Measurements from ENCODE around the gene DGKI. TPM values are rescaled to one million over a fixed set of nuclear protein-coding genes. Genes with fewer than 3 reads are reported as not detected.

The DGKI gene
- polyA plus RNA-seq, 1 donor: 1.4 TPM

GRCh38 chr7:137850972-137851945, 4.5 kb upstream of the DGKI start:
- Histone ChIP-seq H3K36me3 (ENCODE audit: control insufficient read depth, insufficient read depth, low read length) (peaks cover 2% of the 10 kb centered on the region), H3K27ac (ENCODE audit: low read length) (no peak overlapping the region), H3K27me3 (ENCODE audit: control insufficient read depth, insufficient read depth, low read length) (peaks cover 22% of the 10 kb centered on the region), H3K9me3 (ENCODE audit: control insufficient read depth, low read depth, low read length) (peaks cover 7% of the 10 kb centered on the region), H3K4me3 (ENCODE audit: low read length) (no peak overlapping the region), H3K4me1 (ENCODE audit: control insufficient read depth, insufficient read depth, low read length) (no peaks in the 10 kb centered on the region)
- 100% methylated on average over 1 of the region's 6 CpGs for WGBS (ENCODE audit: insufficient coverage, low lambda C conversion rate)
- no peak for DNase-seq

- 80% methylated on average over 1 of the region's 2 CpGs for WGBS (ENCODE audit: insufficient coverage, low lambda C conversion rate)
- no peak overlapping the region for H3K27ac ChIP-seq (ENCODE audit: low read length)
- no peak overlapping the region for H3K4me3 ChIP-seq (ENCODE audit: low read length)
- no peaks in the 10 kb centered on the region for H3K4me1 ChIP-seq (ENCODE audit: control insufficient read depth, insufficient read depth, low read length)
- DNase-seq: no peak
- peaks cover 29% of the 10 kb centered on the region for H3K27me3 ChIP-seq (ENCODE audit: control insufficient read depth, insufficient read depth, low read length)
- peaks cover 2% of the 10 kb centered on the region for H3K36me3 ChIP-seq (ENCODE audit: control insufficient read depth, insufficient read depth, low read length)
- peaks cover 7% of the 10 kb centered on the region for H3K9me3 ChIP-seq (ENCODE audit: control insufficient read depth, low read depth, low read length)
These were observed 3.8 kb upstream of the DGKI start for GRCh38 chr7:137850571-137850970.

- peaks cover 7% of the 10 kb centered on the region for H3K9me3 ChIP-seq (ENCODE audit: control insufficient read depth, low read depth, low read length)
- peaks cover 51% of the 10 kb centered on the region for H3K27me3 ChIP-seq (ENCODE audit: control insufficient read depth, insufficient read depth, low read length)
- H3K4me3 ChIP-seq (ENCODE audit: low read length): no peak overlapping the region
- WGBS (ENCODE audit: insufficient coverage, low lambda C conversion rate): 87% methylated on average over 2 of the region's 8 CpGs
- H3K27ac ChIP-seq (ENCODE audit: low read length): no peak overlapping the region
- H3K36me3 ChIP-seq (ENCODE audit: control insufficient read depth, insufficient read depth, low read length): no peaks in the 10 kb centered on the region
- DNase-seq: no peak
- H3K4me1 ChIP-seq (ENCODE audit: control insufficient read depth, insufficient read depth, low read length): no peaks in the 10 kb centered on the region
These were observed 1.3 kb upstream of the DGKI start for GRCh38 chr7:137848095-137848494.

- Histone ChIP-seq H3K36me3 (ENCODE audit: control insufficient read depth, insufficient read depth, low read length) (no peaks in the 10 kb centered on the region), H3K9me3 (ENCODE audit: control insufficient read depth, low read depth, low read length) (peaks cover 7% of the 10 kb centered on the region), H3K4me3 (ENCODE audit: low read length) (peak overlapping the region; percentile 24), H3K27ac (ENCODE audit: low read length) (no peak overlapping the region), H3K4me1 (ENCODE audit: control insufficient read depth, insufficient read depth, low read length) (no peaks in the 10 kb centered on the region), H3K27me3 (ENCODE audit: control insufficient read depth, insufficient read depth, low read length) (peaks cover 54% of the 10 kb centered on the region)
- DNase-seq: no peak
- WGBS (ENCODE audit: insufficient coverage, low lambda C conversion rate): 51% methylated on average over 3 of the region's 18 CpGs
These were observed 835 bp upstream of the DGKI start for GRCh38 chr7:137847568-137848050.

GRCh38 chr7:137846549-137846826, 286 bp downstream of the DGKI start:
- Histone ChIP-seq H3K27ac (ENCODE audit: low read length) (no peak overlapping the region), H3K4me1 (ENCODE audit: control insufficient read depth, insufficient read depth, low read length) (no peaks in the 10 kb centered on the region), H3K36me3 (ENCODE audit: control insufficient read depth, insufficient read depth, low read length) (no peaks in the 10 kb centered on the region), H3K4me3 (ENCODE audit: low read length) (peak overlapping the region; percentile 28), H3K9me3 (ENCODE audit: control insufficient read depth, low read depth, low read length) (peaks cover 7% of the 10 kb centered on the region), H3K27me3 (ENCODE audit: control insufficient read depth, insufficient read depth, low read length) (peaks cover 60% of the 10 kb centered on the region)
- no CpG with 5 or more reads among the region's 47 CpGs for WGBS (ENCODE audit: insufficient coverage, low lambda C conversion rate)
- no peak for DNase-seq

GRCh38 chr7:137844677-137845425, 1.9 kb downstream of the DGKI start:
- no peaks in the 10 kb centered on the region for H3K4me1 ChIP-seq (ENCODE audit: control insufficient read depth, insufficient read depth, low read length)
- H3K4me3 ChIP-seq (ENCODE audit: low read length): no peak overlapping the region
- no peaks in the 10 kb centered on the region for H3K36me3 ChIP-seq (ENCODE audit: control insufficient read depth, insufficient read depth, low read length)
- no CpG with 5 or more reads among the region's 8 CpGs for WGBS (ENCODE audit: insufficient coverage, low lambda C conversion rate)
- H3K27ac ChIP-seq (ENCODE audit: low read length): no peak overlapping the region
- peaks cover 7% of the 10 kb centered on the region for H3K9me3 ChIP-seq (ENCODE audit: control insufficient read depth, low read depth, low read length)
- DNase-seq: no peak
- H3K27me3 ChIP-seq (ENCODE audit: control insufficient read depth, insufficient read depth, low read length): peaks cover 68% of the 10 kb centered on the region

- Histone ChIP-seq H3K27ac (ENCODE audit: low read length) (no peak overlapping the region), H3K4me3 (ENCODE audit: low read length) (no peak overlapping the region), H3K27me3 (ENCODE audit: control insufficient read depth, insufficient read depth, low read length) (peaks cover 39% of the 10 kb centered on the region), H3K9me3 (ENCODE audit: control insufficient read depth, low read depth, low read length) (no peaks in the 10 kb centered on the region), H3K36me3 (ENCODE audit: control insufficient read depth, insufficient read depth, low read length) (no peaks in the 10 kb centered on the region), H3K4me1 (ENCODE audit: control insufficient read depth, insufficient read depth, low read length) (no peaks in the 10 kb centered on the region)
- DNase-seq: no peak
- 100% methylated on average over 1 of the region's 6 CpGs for WGBS (ENCODE audit: insufficient coverage, low lambda C conversion rate)
These were observed 6.6 kb downstream of the DGKI start for GRCh38 chr7:137839903-137840779.

- peaks cover 25% of the 10 kb centered on the region for H3K27me3 ChIP-seq (ENCODE audit: control insufficient read depth, insufficient read depth, low read length)
- no peaks in the 10 kb centered on the region for H3K36me3 ChIP-seq (ENCODE audit: control insufficient read depth, insufficient read depth, low read length)
- H3K9me3 ChIP-seq (ENCODE audit: control insufficient read depth, low read depth, low read length): no peaks in the 10 kb centered on the region
- H3K4me1 ChIP-seq (ENCODE audit: control insufficient read depth, insufficient read depth, low read length): no peaks in the 10 kb centered on the region
- no peak for DNase-seq
- H3K4me3 ChIP-seq (ENCODE audit: low read length): no peak overlapping the region
- no CpG with 5 or more reads among the region's 7 CpGs for WGBS (ENCODE audit: insufficient coverage, low lambda C conversion rate)
- H3K27ac ChIP-seq (ENCODE audit: low read length): no peak overlapping the region
These were observed 8.0 kb downstream of the DGKI start for GRCh38 chr7:137838706-137839315.

GRCh38 chr7:137836541-137836940, 10.2 kb downstream of the DGKI start:
- Histone ChIP-seq H3K9me3 (ENCODE audit: control insufficient read depth, low read depth, low read length) (peaks cover 3% of the 10 kb centered on the region), H3K27me3 (ENCODE audit: control insufficient read depth, insufficient read depth, low read length) (peaks cover 13% of the 10 kb centered on the region), H3K27ac (ENCODE audit: low read length) (no peak overlapping the region), H3K4me1 (ENCODE audit: control insufficient read depth, insufficient read depth, low read length) (no peaks in the 10 kb centered on the region), H3K4me3 (ENCODE audit: low read length) (no peak overlapping the region), H3K36me3 (ENCODE audit: control insufficient read depth, insufficient read depth, low read length) (no peaks in the 10 kb centered on the region)
- whole genome bisulfite sequencing (ENCODE audit: insufficient coverage, low lambda C conversion rate): no CpG with 5 or more reads among the region's 1 CpG
- no peak for DNase-seq
